Measurements from ENCODE around the gene KCNJ15. TPM values are rescaled to one million over a fixed set of nuclear protein-coding genes. Genes with fewer than 3 reads are reported as not detected.
A peak's percentile ranks its signal among the peaks of the same experiment; 100 is the strongest.

The KCNJ15 gene
- total and polyA plus RNA-seq, 10 donors: 0.27 to 45.6 (median 16.8) TPM

- no peaks in the 10 kb centered on the region for H3K36me3 ChIP-seq
- peaks cover 0 to 12% (median 0%) of the 10 kb centered on the region in 7 donors for H3K27me3 ChIP-seq (replicated peaks in 1 of 7)
- intact Hi-C loops (cut with DNase I; ENCODE audit: low total_unique reads): loop anchor here (5.0 kb wide), 1 partner anchor 137 kb away; no protein-coding TSS in a partner anchor
- WGBS, 5 donors: 89 to 98% (median 94%) methylated on average over 9 to 10 of the region's 10 CpGs
- TF ChIP-seq CTCF (IDR thresholded peaks at IDR 0.05 in 8 of 11, conservative IDR thresholded peaks at IDR 0.05 in 3 of 11) (no peak), POLR2A (IDR thresholded peaks at IDR 0.05) (no peak), POLR2AphosphoS5 (IDR thresholded peaks at IDR 0.05) (no peak)
- H3K4me3 ChIP-seq: no peak overlapping the region
- peaks cover 0 to 5% (median 0%) of the 10 kb centered on the region in 8 donors for H3K9me3 ChIP-seq
- no peak for DNase-seq
- H3K4me1 ChIP-seq: peaks cover 5 to 37% (median 18%) of the 10 kb centered on the region in 6 donors
- no peak overlapping the region for H3K27ac ChIP-seq
Measured at GRCh38 chr21:38354231-38354630, 97.4 kb downstream of the KCNJ15 start.

GRCh38 chr21:38354746-38355145, 98.0 kb downstream of the KCNJ15 start:
- TF ChIP-seq CTCF (IDR thresholded peaks at IDR 0.05 in 8 of 11, conservative IDR thresholded peaks at IDR 0.05 in 3 of 11) (no peak), POLR2A (IDR thresholded peaks at IDR 0.05) (no peak), POLR2AphosphoS5 (IDR thresholded peaks at IDR 0.05) (no peak)
- no peak overlapping the region for H3K27ac ChIP-seq
- H3K4me3 ChIP-seq: no peak overlapping the region
- peaks cover 0 to 12% (median 0%) of the 10 kb centered on the region in 7 donors for H3K27me3 ChIP-seq (replicated peaks in 1 of 7)
- intact Hi-C loops (cut with DNase I; ENCODE audit: low total_unique reads): loop anchor here (5.0 kb wide), 1 partner anchor 137 kb away; no protein-coding TSS in a partner anchor
- peaks cover 5 to 37% (median 18%) of the 10 kb centered on the region in 6 donors for H3K4me1 ChIP-seq
- no peaks in the 10 kb centered on the region for H3K36me3 ChIP-seq
- peaks cover 0 to 5% (median 0%) of the 10 kb centered on the region in 8 donors for H3K9me3 ChIP-seq
- WGBS, 5 donors: 73 to 87% (median 82%) methylated on average over 2 of the region's 2 CpGs
- no peak for DNase-seq

- intact Hi-C loops (cut with DNase I; ENCODE audit: low total_unique reads): no loop called here
- Histone ChIP-seq H3K27me3 (replicated peaks in 1 of 7) (peaks cover 0 to 12% (median 0%) of the 10 kb centered on the region in 7 donors), H3K9me3 (peaks cover 0 to 5% (median 0%) of the 10 kb centered on the region in 8 donors), H3K4me1 (peaks cover 5 to 37% (median 18%) of the 10 kb centered on the region in 6 donors), H3K4me3 (no peak overlapping the region), H3K36me3 (no peaks in the 10 kb centered on the region), H3K27ac (no peak overlapping the region)
- DNase-seq: no peak
- 84 to 98% (median 96%) methylated on average over 4 of the region's 4 CpGs for WGBS, 5 donors
- no peak for TF ChIP-seq CTCF (IDR thresholded peaks at IDR 0.05 in 8 of 11, conservative IDR thresholded peaks at IDR 0.05 in 3 of 11)
- no peak for TF ChIP-seq POLR2A (IDR thresholded peaks at IDR 0.05)
- no peak for TF ChIP-seq POLR2AphosphoS5 (IDR thresholded peaks at IDR 0.05)
Measured at GRCh38 chr21:38355353-38355752, 98.6 kb downstream of the KCNJ15 start.

GRCh38 chr21:38355992-38356781, 99.4 kb downstream of the KCNJ15 start:
- H3K27ac ChIP-seq: no peak overlapping the region
- TF ChIP-seq CTCF (IDR thresholded peaks at IDR 0.05 in 8 of 11, conservative IDR thresholded peaks at IDR 0.05 in 3 of 11): peak; percentile 60 to 94 (median 84)
- peak in 2 of 3 donors; percentile 58 to 63 for TF ChIP-seq POLR2AphosphoS5 (IDR thresholded peaks at IDR 0.05)
- no peak for TF ChIP-seq POLR2A (IDR thresholded peaks at IDR 0.05)

More at GRCh38 chr21:38355992-38356781, 99.4 kb downstream of the KCNJ15 start:
- WGBS, 5 donors: 7 to 11% (median 7%) methylated on average over 20 of the region's 20 CpGs
- Histone ChIP-seq H3K4me3 (no peak overlapping the region), H3K4me1 (peaks cover 5 to 32% (median 16%) of the 10 kb centered on the region in 6 donors), H3K36me3 (no peaks in the 10 kb centered on the region), H3K9me3 (peaks cover 0 to 5% (median 0%) of the 10 kb centered on the region in 8 donors), H3K27me3 (replicated peaks in 1 of 7) (peaks cover 0 to 12% (median 0%) of the 10 kb centered on the region in 7 donors)
- peak; percentile 94 for DNase-seq
- intact Hi-C loops (cut with DNase I; ENCODE audit: low total_unique reads): no loop called here

All from spleen (tissue), 11 donors.